ENCODE results near the gene TERT.

The TERT gene

DNA sequence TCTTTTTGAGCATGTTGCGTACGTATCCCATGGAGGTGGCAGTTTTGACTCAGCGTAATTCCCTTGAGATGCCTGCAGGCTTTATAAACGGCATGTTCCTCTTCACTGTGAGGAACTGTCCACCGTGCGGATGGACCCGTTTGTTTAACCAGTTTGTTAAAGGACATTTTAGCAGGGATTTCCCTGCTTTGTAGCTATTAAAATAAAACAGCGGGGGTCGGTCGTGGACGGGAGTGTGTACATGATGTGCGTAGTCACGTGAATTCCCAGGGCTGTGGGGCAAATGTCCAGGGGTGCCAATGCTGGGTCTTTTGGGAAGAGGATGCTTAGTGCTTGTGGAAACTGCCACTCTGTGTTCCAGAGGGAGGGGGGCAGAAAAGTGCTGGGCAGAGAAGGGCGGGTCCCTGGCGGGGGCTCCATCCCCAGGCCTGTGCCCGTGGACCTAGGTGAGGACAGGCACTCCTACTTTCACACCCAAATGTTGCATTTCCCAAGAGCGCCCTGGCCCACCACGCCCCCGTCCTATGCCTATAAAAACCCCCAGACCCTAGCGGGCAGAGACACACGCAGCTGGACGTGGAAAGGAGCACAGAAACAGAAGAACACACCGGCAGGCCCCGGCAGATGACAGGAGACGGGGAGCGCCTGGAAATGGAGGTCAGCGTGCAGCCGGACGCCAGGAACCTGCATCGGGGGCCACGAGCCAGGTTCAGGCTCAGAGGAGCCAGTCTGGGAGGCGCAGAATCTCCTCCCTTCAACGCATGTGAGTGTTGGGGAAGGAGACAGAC lies 4.0 kb upstream of the TERT start:
- in situ Hi-C loops (cut with MboI; ENCODE audit: low sequenced_read_pairs, unreplicated experiment), result no loop called here
- TF ChIP-seq, protein P1, sequence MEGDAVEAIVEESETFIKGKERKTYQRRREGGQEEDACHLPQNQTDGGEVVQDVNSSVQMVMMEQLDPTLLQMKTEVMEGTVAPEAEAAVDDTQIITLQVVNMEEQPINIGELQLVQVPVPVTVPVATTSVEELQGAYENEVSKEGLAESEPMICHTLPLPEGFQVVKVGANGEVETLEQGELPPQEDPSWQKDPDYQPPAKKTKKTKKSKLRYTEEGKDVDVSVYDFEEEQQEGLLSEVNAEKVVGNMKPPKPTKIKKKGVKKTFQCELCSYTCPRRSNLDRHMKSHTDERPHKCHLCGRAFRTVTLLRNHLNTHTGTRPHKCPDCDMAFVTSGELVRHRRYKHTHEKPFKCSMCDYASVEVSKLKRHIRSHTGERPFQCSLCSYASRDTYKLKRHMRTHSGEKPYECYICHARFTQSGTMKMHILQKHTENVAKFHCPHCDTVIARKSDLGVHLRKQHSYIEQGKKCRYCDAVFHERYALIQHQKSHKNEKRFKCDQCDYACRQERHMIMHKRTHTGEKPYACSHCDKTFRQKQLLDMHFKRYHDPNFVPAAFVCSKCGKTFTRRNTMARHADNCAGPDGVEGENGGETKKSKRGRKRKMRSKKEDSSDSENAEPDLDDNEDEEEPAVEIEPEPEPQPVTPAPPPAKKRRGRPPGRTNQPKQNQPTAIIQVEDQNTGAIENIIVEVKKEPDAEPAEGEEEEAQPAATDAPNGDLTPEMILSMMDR (IDR thresholded peaks at IDR 0.05; ENCODE audit: borderline replicate concordance, control extremely low read depth, extremely low read depth, insufficient read depth, missing control alignments), result no peak
- no peak for DNase-seq (ENCODE audit: low spot score)

DNA sequence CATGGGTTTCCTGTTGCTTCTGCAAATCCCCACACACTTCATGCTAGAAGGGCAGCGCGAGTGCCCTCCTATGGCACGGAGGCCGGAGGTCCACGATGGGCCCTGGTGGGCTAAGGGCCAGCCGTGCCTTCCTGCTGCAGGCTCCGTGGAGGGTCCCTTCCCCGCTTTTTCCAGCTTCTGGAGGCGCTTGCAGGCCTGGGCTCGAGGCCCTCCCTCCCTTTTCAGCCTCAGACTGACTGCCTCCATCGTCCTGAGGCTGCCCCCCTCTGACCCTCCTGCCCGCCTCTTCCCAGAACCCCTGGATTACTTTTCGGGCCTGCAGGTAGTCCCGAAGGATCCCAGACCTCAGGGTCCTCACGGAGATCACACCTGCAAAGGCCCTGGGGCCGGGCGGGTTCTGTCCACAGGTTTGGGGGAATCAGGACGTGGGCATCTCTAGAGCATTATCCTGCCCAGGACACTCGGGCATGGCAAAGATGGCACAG lies 3.2 kb upstream of the TERT start:
- in situ Hi-C loops (cut with MboI; ENCODE audit: low sequenced_read_pairs, unreplicated experiment), result no loop called here
- no peak for DNase-seq (ENCODE audit: low spot score)
- TF ChIP-seq, protein P1 (IDR thresholded peaks at IDR 0.05; ENCODE audit: borderline replicate concordance, control extremely low read depth, extremely low read depth, insufficient read depth, missing control alignments), result no peak

DNA sequence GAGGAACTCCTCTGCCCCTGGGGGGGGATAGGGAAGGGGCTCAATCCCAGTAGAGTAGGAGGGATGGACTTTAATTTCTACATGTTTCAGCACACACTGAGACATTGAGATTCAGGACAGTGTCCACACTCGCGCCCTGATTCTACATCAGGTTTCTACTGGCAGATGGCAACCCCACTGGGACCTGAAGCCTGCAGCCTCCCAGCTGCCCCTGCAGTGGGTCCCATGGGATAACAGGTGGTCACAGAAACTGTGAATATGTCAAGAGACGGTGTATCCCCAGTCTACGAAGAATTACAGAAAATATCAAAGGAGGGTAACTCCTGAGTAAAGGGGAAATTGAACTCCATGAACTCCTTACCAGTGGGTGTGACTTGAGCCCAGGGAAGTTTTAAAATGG lies 2.4 kb upstream of the TERT start:
- DNase-seq (ENCODE audit: low spot score), result no peak
- in situ Hi-C loops (cut with MboI; ENCODE audit: low sequenced_read_pairs, unreplicated experiment), result no loop called here
- TF ChIP-seq, protein P1 (IDR thresholded peaks at IDR 0.05; ENCODE audit: borderline replicate concordance, control extremely low read depth, extremely low read depth, insufficient read depth, missing control alignments), result no peak

DNA sequence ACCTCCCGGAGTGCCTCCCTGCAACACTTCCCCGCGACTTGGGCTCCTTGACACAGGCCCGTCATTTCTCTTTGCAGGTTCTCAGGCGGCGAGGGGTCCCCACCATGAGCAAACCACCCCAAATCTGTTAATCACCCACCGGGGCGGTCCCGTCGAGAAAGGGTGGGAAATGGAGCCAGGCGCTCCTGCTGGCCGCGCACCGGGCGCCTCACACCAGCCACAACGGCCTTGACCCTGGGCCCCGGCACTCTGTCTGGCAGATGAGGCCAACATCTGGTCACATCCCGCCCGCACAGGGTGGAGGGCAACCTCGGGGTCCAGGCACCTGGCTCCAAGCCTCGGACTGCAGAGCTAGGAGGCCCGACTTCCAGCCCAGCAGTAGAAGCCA lies 776 bp upstream of the TERT start:
- DNase-seq (ENCODE audit: low spot score), result no peak
- in situ Hi-C loops (cut with MboI; ENCODE audit: low sequenced_read_pairs, unreplicated experiment), result no loop called here
- TF ChIP-seq, protein P1 (IDR thresholded peaks at IDR 0.05; ENCODE audit: borderline replicate concordance, control extremely low read depth, extremely low read depth, insufficient read depth, missing control alignments), result no peak

DNA sequence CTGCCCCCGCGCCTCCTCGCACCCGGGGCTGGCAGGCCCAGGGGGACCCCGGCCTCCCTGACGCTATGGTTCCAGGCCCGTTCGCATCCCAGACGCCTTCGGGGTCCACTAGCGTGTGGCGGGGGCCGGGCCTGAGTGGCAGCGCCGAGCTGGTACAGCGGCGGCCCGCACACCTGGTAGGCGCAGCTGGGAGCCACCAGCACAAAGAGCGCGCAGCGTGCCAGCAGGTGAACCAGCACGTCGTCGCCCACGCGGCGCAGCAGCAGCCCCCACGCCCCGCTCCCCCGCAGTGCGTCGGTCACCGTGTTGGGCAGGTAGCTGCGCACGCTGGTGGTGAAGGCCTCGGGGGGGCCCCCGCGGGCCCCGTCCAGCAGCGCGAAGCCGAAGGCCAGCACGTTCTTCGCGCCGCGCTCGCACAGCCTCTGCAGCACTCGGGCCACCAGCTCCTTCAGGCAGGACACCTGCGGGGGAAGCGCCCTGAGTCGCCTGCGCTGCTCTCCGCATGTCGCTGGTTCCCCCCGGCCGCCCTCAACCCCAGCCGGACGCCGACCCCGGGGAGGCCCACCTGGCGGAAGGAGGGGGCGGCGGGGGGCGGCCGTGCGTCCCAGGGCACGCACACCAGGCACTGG lies 548 bp downstream of the TERT start:
- in situ Hi-C loops (cut with MboI; ENCODE audit: low sequenced_read_pairs, unreplicated experiment), result no loop called here
- DNase-seq (ENCODE audit: low spot score), result no peak
- TF ChIP-seq, protein P1 (IDR thresholded peaks at IDR 0.05; ENCODE audit: borderline replicate concordance, control extremely low read depth, extremely low read depth, insufficient read depth, missing control alignments), result no peak

DNA sequence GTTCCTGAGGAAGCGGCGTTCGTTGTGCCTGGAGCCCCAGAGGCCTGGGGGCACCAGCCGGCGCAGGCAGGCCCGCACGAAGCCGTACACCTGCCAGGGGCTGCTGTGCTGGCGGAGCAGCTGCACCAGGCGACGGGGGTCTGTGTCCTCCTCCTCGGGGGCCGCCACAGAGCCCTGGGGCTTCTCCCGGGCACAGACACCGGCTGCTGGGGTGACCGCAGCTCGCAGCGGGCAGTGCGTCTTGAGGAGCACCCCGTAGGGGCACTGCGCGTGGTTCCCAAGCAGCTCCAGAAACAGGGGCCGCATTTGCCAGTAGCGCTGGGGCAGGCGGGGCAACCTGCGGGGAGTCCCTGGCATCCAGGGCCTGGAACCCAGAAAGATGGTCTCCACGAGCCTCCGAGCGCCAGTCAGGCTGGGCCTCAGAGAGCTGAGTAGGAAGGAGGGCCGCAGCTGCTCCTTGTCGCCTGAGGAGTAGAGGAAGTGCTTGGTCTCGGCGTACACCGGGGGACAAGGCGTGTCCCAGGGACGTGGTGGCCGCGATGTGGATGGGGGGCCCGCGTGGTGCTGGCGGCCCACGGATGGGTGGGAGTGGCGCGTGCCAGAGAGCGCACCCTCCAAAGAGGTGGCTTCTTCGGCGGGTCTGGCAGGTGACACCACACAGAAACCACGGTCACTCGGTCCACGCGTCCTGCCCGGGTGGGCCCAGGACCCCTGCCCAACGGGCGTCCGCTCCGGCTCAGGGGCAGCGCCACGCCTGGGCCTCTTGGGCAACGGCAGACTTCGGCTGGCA lies 1.3 kb downstream of the TERT start:
- DNase-seq (ENCODE audit: low spot score), result no peak
- TF ChIP-seq, protein P1 (IDR thresholded peaks at IDR 0.05; ENCODE audit: borderline replicate concordance, control extremely low read depth, extremely low read depth, insufficient read depth, missing control alignments), result no peak
- in situ Hi-C loops (cut with MboI; ENCODE audit: low sequenced_read_pairs, unreplicated experiment), result no loop called here

Data from GM13976 (cell line).